ENCODE data around the gene AHSA1.
"Not testable (repeated sequence)": the region's sequence is repeated elsewhere in the genome, so short reads cannot be mapped to it uniquely, and the experiment has no call there.

Gene AHSA1

GRCh38 chr14:77457522-77458248, at the start of gene AHSA1, which contains the start of gene VIPAS39:
TSS of gene AHSA1 (plus strand) at chr14:77458093. CDS start at chr14:77458190, 97 bp downstream.
TSS of gene VIPAS39 (minus strand) at chr14:77457601. CDS start at chr14:77454102, 3,499 bp downstream.
- peak; percentile 96 for FAIRE-seq

GRCh38 chr14:77409131-77409533, 48.8 kb upstream of the AHSA1 start:
- FAIRE-seq, result no peak

- not testable (repeated sequence) for FAIRE-seq
Measured at GRCh38 chr14:77415403-77416030, 42.4 kb upstream of the AHSA1 start.

GRCh38 chr14:77416098-77416497, 41.8 kb upstream of the AHSA1 start:
- FAIRE-seq, result not testable (repeated sequence)

GRCh38 chr14:77416836-77417235, 41.1 kb upstream of the AHSA1 start:
- no peak for FAIRE-seq

- FAIRE-seq, result no peak
Measured at GRCh38 chr14:77421201-77421600, 36.7 kb upstream of the AHSA1 start.

- FAIRE-seq, result no peak
Measured at GRCh38 chr14:77423423-77423822, 34.5 kb upstream of the AHSA1 start, which contains the start of gene NOXRED1. TSS of gene NOXRED1 (minus strand) at chr14:77423523. CDS start at chr14:77422889, 634 bp downstream.

GRCh38 chr14:77424862-77425261, 33.0 kb upstream of the AHSA1 start:
- FAIRE-seq, result no peak

GRCh38 chr14:77426396-77426795, 31.5 kb upstream of the AHSA1 start:
- FAIRE-seq, result no peak

- FAIRE-seq, result no peak
Measured at GRCh38 chr14:77436042-77436441, 21.9 kb upstream of the AHSA1 start.

GRCh38 chr14:77438596-77438995, 19.3 kb upstream of the AHSA1 start:
- no peak for FAIRE-seq

- no peak for FAIRE-seq
Measured at GRCh38 chr14:77439861-77440260, 18.0 kb upstream of the AHSA1 start.

- no peak for FAIRE-seq
Measured at GRCh38 chr14:77442196-77442595, 15.7 kb upstream of the AHSA1 start.

- no peak for FAIRE-seq
Measured at GRCh38 chr14:77455966-77456640, 1.8 kb upstream of the AHSA1 start.

- no peak for FAIRE-seq
Measured at GRCh38 chr14:77457115-77457521, 775 bp upstream of the AHSA1 start.

- FAIRE-seq, result no peak
Measured at GRCh38 chr14:77458249-77458950, 507 bp downstream of the AHSA1 start.

GRCh38 chr14:77459072-77459723, 1.3 kb downstream of the AHSA1 start:
- FAIRE-seq, result peak; percentile 66

GRCh38 chr14:77467801-77468200, 9.9 kb downstream of the AHSA1 start:
- no peak for FAIRE-seq

GRCh38 chr14:77469067-77469505, 11.2 kb downstream of the AHSA1 start:
- FAIRE-seq, result no peak

GRCh38 chr14:77469539-77469938, 11.6 kb downstream of the AHSA1 start:
- FAIRE-seq, result no peak

- FAIRE-seq, result no peak
Measured at GRCh38 chr14:77470224-77470870, 12.5 kb downstream of the AHSA1 start.

GRCh38 chr14:77473921-77474320, 16.0 kb downstream of the AHSA1 start:
- no peak for FAIRE-seq

All from G401.6 (cell line).